Neural progenitor cell (in vitro differentiated cells): ENCODE results near the gene SLCO4A1.

ENCODE experiments used
- EZH2 ChIP-seq: fragments of 200-600 bp; sonication (generic); IDR thresholded peaks from 2 replicates; pipeline ENCODE4 v1.6.1; 2017; ENCODE audit warnings: antibody characterized with exemption, mild to moderate bottlenecking, moderate library complexity
- EZH2phosphoT487 ChIP-seq: fragments of 200-600 bp; sonication (generic); IDR thresholded peaks from 2 replicates; pipeline ENCODE4 v1.6.1; 2017; ENCODE audit warnings: antibody characterized with exemption
- TF ChIP-seq, protein P1 (sequence below): fragments of 200-600 bp; sonication (generic); IDR thresholded peaks from 2 replicates; pipeline ENCODE4 v1.5.1; 2017; ENCODE audit warnings: antibody characterized with exemption, mild to moderate bottlenecking

- TF ChIP-seq, protein P1, sequence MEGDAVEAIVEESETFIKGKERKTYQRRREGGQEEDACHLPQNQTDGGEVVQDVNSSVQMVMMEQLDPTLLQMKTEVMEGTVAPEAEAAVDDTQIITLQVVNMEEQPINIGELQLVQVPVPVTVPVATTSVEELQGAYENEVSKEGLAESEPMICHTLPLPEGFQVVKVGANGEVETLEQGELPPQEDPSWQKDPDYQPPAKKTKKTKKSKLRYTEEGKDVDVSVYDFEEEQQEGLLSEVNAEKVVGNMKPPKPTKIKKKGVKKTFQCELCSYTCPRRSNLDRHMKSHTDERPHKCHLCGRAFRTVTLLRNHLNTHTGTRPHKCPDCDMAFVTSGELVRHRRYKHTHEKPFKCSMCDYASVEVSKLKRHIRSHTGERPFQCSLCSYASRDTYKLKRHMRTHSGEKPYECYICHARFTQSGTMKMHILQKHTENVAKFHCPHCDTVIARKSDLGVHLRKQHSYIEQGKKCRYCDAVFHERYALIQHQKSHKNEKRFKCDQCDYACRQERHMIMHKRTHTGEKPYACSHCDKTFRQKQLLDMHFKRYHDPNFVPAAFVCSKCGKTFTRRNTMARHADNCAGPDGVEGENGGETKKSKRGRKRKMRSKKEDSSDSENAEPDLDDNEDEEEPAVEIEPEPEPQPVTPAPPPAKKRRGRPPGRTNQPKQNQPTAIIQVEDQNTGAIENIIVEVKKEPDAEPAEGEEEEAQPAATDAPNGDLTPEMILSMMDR = no peak
- TF ChIP-seq EZH2 (no peak), EZH2phosphoT487 (no peak)
Observed at GRCh38 chr20:62618611-62619529, 23.4 kb upstream of the SLCO4A1 start.
